IMR-90 (cell line): ENCODE measurements around the gene EFCAB10.

Experiments
- BHLHE40 ChIP-seq: fragments of 150-350 bp; IDR thresholded peaks from 2 replicates; pipeline ENCODE4 v1.6.1; 2016; ENCODE audit warnings: mild to moderate bottlenecking, low read depth, low read length
- CEBPB ChIP-seq: IDR thresholded peaks from 2 replicates; pipeline ENCODE4 v1.6.1; 2012; ENCODE audit warnings: low read depth, low read length, improper control_type of control experiment
- CHD1 ChIP-seq: IDR thresholded peaks from 2 replicates; pipeline ENCODE4 v1.6.1; 2012; ENCODE audit warnings: low read depth, low read length, improper control_type of control experiment
- ELK1 ChIP-seq: fragments of 150-350 bp; IDR thresholded peaks from 2 replicates; pipeline ENCODE4 v1.6.1; 2016; ENCODE audit warnings: low read depth, mild to moderate bottlenecking, low read length, moderate library complexity, borderline replicate concordance
- FOS ChIP-seq: fragments of 150-350 bp; IDR thresholded peaks from 2 replicates; pipeline ENCODE4 v1.6.1; 2016; ENCODE audit warnings: low read depth, low read length
- MAFK ChIP-seq: IDR thresholded peaks from 2 replicates; pipeline ENCODE4 v1.6.1; 2012; ENCODE audit warnings: low read depth, low read length, improper control_type of control experiment
- MAZ ChIP-seq: IDR thresholded peaks from 2 replicates; pipeline ENCODE4 v1.6.1; 2012; ENCODE audit warnings: low read depth, mild to moderate bottlenecking, low read length, improper control_type of control experiment, moderate library complexity, borderline replicate concordance
- MXI1 ChIP-seq: IDR thresholded peaks from 2 replicates; pipeline ENCODE4 v1.6.1; 2012; ENCODE audit warnings: low read depth, mild to moderate bottlenecking, low read length, moderate library complexity, borderline replicate concordance
- POLR2A ChIP-seq: IDR thresholded peaks from 2 replicates; pipeline ENCODE4 v1.6.1; 2012; ENCODE audit warnings: mild to moderate bottlenecking, low read depth, low read length
- RAD21 ChIP-seq: IDR thresholded peaks from 2 replicates; pipeline ENCODE4 v1.6.1; 2012; ENCODE audit warnings: low read length, improper control_type of control experiment
- RCOR1 ChIP-seq: IDR thresholded peaks from 2 replicates; pipeline ENCODE4 v1.6.1; 2012; ENCODE audit warnings: mild to moderate bottlenecking, low read length, improper control_type of control experiment; ENCODE audit not compliant: insufficient replicate concordance
- SMC3 ChIP-seq: fragments of 150-350 bp; IDR thresholded peaks from 2 replicates; pipeline ENCODE4 v1.6.1; 2016; ENCODE audit warnings: low read depth, mild to moderate bottlenecking, antibody characterized with exemption, low read length, moderate library complexity
- TF ChIP-seq, protein P1 (sequence below): conservative IDR thresholded peaks from 2 replicates; pipeline ENCODE4 v1.5.1; 2012; ENCODE audit warnings: mild to moderate bottlenecking, low read depth, low read length, improper control_type of control experiment
- TF ChIP-seq, protein P2 (sequence below): fragments of 150-350 bp; IDR thresholded peaks from 2 replicates; pipeline ENCODE4 v1.6.1; 2017; ENCODE audit warnings: mild to moderate bottlenecking, antibody characterized with exemption, low read length, low read depth

GRCh38 chr7:105584165-105584564 is 2.9 kb upstream of the EFCAB10 start:
- TF ChIP-seq RAD21 (no peak), BHLHE40 (no peak), POLR2A (no peak), MAFK (no peak), RCOR1 (no peak), MXI1 (no peak), CEBPB (no peak), SMC3 (no peak), FOS (no peak), CHD1 (no peak), MAZ (no peak), ELK1 (no peak)
- TF ChIP-seq, protein P1, sequence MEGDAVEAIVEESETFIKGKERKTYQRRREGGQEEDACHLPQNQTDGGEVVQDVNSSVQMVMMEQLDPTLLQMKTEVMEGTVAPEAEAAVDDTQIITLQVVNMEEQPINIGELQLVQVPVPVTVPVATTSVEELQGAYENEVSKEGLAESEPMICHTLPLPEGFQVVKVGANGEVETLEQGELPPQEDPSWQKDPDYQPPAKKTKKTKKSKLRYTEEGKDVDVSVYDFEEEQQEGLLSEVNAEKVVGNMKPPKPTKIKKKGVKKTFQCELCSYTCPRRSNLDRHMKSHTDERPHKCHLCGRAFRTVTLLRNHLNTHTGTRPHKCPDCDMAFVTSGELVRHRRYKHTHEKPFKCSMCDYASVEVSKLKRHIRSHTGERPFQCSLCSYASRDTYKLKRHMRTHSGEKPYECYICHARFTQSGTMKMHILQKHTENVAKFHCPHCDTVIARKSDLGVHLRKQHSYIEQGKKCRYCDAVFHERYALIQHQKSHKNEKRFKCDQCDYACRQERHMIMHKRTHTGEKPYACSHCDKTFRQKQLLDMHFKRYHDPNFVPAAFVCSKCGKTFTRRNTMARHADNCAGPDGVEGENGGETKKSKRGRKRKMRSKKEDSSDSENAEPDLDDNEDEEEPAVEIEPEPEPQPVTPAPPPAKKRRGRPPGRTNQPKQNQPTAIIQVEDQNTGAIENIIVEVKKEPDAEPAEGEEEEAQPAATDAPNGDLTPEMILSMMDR, result no peak
- TF ChIP-seq, protein P2, sequence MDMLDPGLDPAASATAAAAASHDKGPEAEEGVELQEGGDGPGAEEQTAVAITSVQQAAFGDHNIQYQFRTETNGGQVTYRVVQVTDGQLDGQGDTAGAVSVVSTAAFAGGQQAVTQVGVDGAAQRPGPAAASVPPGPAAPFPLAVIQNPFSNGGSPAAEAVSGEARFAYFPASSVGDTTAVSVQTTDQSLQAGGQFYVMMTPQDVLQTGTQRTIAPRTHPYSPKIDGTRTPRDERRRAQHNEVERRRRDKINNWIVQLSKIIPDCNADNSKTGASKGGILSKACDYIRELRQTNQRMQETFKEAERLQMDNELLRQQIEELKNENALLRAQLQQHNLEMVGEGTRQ, result no peak
